Adipose tissue (tissue), 3 donors: ENCODE measurements around the gene CPXM1. TPM values are rescaled to one million over a fixed set of nuclear protein-coding genes. Genes with fewer than 3 reads are reported as not detected.

Experiments used
- H3K27ac ChIP-seq: one replicate; pipeline ENCODE4 v1.5.1; 2013; ENCODE audit warnings: low read depth, low read length
- WGBS, 3 donors: extraction: QIAGEN DNeasy Blood & Tissue Kit; methylation state at CpG; one replicate each; pipeline ENCODE4 v1.1.7; 2013; 5-methylcytosine and 5-hydroxymethylcytosine counted together
- polyA plus RNA-seq, 3 donors: library from polyadenylated mRNA; stranded (reverse); fragments of 200-250 nt; gene quantifications; one replicate each; pipeline ENCODE4 v1.2.3, GENCODE V29; 2013
- donor health status: healthy with polysubstance abuse.
- donor health status: Bipolar disorder and iron deficiency.
- donor health status: healthy.

Gene CPXM1
- polyA plus RNA-seq, 3 donors = 3.6 to 56.0 (median 38.5) TPM

- H3K27ac ChIP-seq = no peak overlapping the region
- 36 to 64% (median 64%) methylated on average over 4 of the region's 4 CpGs for WGBS, 3 donors
Observed at GRCh38 chr20:2806351-2806701, 5.9 kb upstream of the CPXM1 start.

- H3K27ac ChIP-seq = no peak overlapping the region
- WGBS, 3 donors = 23 to 58% (median 55%) methylated on average over 22 of the region's 22 CpGs
Observed at GRCh38 chr20:2805689-2806350, 5.4 kb upstream of the CPXM1 start.

- 14 to 20% (median 17%) methylated on average over 38 to 49 of the region's 49 CpGs for WGBS, 3 donors
- no peak overlapping the region for H3K27ac ChIP-seq
Observed at GRCh38 chr20:2804852-2805688, 4.6 kb upstream of the CPXM1 start.

GRCh38 chr20:2804041-2804828 lies 3.8 kb upstream of the CPXM1 start:
- no peak overlapping the region for H3K27ac ChIP-seq
- WGBS, 3 donors = 54 to 68% (median 67%) methylated on average over 16 of the region's 16 CpGs

- no peak overlapping the region for H3K27ac ChIP-seq
- WGBS, 3 donors = 11 to 19% (median 18%) methylated on average over 13 of the region's 13 CpGs
Observed at GRCh38 chr20:2801286-2801728, 880 bp upstream of the CPXM1 start.

GRCh38 chr20:2799688-2800520 lies 523 bp downstream of the CPXM1 start:
- 2 to 3% (median 3%) methylated on average over 47 to 61 of the region's 61 CpGs for WGBS, 3 donors
- H3K27ac ChIP-seq = no peak overlapping the region

- H3K27ac ChIP-seq = no peak overlapping the region
- 34 to 50% (median 47%) methylated on average over 9 of the region's 9 CpGs for WGBS, 3 donors
Observed at GRCh38 chr20:2799271-2799670, 1.2 kb downstream of the CPXM1 start.

GRCh38 chr20:2798814-2799213 lies 1.6 kb downstream of the CPXM1 start:
- WGBS, 3 donors = 57 to 65% (median 59%) methylated on average over 6 of the region's 6 CpGs
- no peak overlapping the region for H3K27ac ChIP-seq

GRCh38 chr20:2798095-2798805 lies 2.2 kb downstream of the CPXM1 start:
- H3K27ac ChIP-seq = no peak overlapping the region
- 84 to 85% (median 84%) methylated on average over 18 to 19 of the region's 19 CpGs for WGBS, 3 donors

GRCh38 chr20:2797136-2797983 lies 3.1 kb downstream of the CPXM1 start:
- WGBS, 3 donors = 81 to 84% (median 81%) methylated on average over 16 of the region's 16 CpGs
- no peak overlapping the region for H3K27ac ChIP-seq

GRCh38 chr20:2796011-2796660 lies 4.3 kb downstream of the CPXM1 start:
- H3K27ac ChIP-seq = no peak overlapping the region
- WGBS, 3 donors = 88 to 92% (median 90%) methylated on average over 20 of the region's 20 CpGs

GRCh38 chr20:2795451-2795850 lies 5.0 kb downstream of the CPXM1 start:
- H3K27ac ChIP-seq = no peak overlapping the region
- 78 to 82% (median 78%) methylated on average over 24 of the region's 24 CpGs for WGBS, 3 donors

GRCh38 chr20:2794866-2795447 lies 5.5 kb downstream of the CPXM1 start:
- no peak overlapping the region for H3K27ac ChIP-seq
- WGBS, 3 donors = 80 to 84% (median 84%) methylated on average over 11 of the region's 11 CpGs

GRCh38 chr20:2794202-2794748 lies 6.2 kb downstream of the CPXM1 start:
- H3K27ac ChIP-seq = no peak overlapping the region
- WGBS, 3 donors = 75 to 91% (median 84%) methylated on average over 23 of the region's 23 CpGs

- no peak overlapping the region for H3K27ac ChIP-seq
- WGBS, 3 donors = 85 to 93% (median 91%) methylated on average over 6 of the region's 6 CpGs
Observed at GRCh38 chr20:2793471-2793870, 7.0 kb downstream of the CPXM1 start.
